Measurements from ENCODE around the gene CCDC33. TPM values are rescaled to one million over a fixed set of nuclear protein-coding genes. Genes with fewer than 3 reads are reported as not detected.

CCDC33 gene
- total RNA-seq, 1 donor from 2014 or later: 0.25 TPM

GRCh38 chr15:74297887-74298286 is 61.8 kb downstream of the CCDC33 start:
- Histone ChIP-seq H3K27me3 (ENCODE audit: control insufficient read depth, insufficient read depth, low read length) (peaks cover 48% of the 10 kb centered on the region), H3K36me3 (ENCODE audit: control insufficient read depth, insufficient read depth, low read length) (no peaks in the 10 kb centered on the region), H3K4me3 (ENCODE audit: low read depth, low read length) (no peak overlapping the region)
- DNase-seq (ENCODE audit: low read depth): no peak
- no peak for TF ChIP-seq CTCF (IDR thresholded peaks at IDR 0.05; ENCODE audit: insufficient read depth, low read length, poor library complexity, severe bottlenecking)

DNA sequence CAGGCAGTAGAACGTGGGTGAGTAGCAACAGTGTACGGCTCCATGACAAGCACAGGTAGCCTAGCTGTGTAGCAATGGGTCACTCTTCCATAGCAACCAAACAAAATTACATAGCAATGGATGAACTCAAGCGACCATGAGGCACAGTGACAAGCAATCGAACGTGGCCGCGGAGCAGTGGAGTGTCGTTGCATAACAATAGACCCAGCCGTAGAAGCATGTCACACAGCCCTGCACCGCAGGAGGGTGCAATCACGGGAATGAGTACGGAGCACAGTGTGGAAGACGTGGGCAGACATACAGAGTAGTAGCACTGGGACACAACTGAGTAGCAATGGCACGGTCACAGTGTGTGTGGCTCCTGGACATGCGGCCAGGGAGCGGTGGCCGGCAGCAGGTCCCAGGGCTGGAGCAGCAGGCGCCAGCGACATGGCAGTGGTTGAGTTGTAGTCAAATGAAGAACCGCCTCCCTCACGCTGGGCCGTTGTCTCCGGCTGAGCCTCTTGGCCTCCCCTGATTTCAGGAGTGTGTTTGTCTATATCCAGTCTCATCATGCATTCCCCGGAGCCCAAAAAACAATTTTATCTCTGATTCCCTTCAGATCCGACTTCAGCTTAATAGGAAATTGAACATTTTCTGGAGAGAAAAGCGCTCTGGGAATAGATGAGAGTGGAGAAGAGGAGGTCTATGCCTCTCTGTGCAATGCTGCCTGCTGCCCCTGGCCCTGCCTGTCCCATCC is 64.1 kb downstream of the CCDC33 start:
- H3K36me3 ChIP-seq (ENCODE audit: control insufficient read depth, insufficient read depth, low read length): no peaks in the 10 kb centered on the region
- peaks cover 63% of the 10 kb centered on the region for H3K27me3 ChIP-seq (ENCODE audit: control insufficient read depth, insufficient read depth, low read length)
- DNase-seq (ENCODE audit: low read depth): no peak
- no peak overlapping the region for H3K4me3 ChIP-seq (ENCODE audit: low read depth, low read length)
- TF ChIP-seq CTCF (IDR thresholded peaks at IDR 0.05; ENCODE audit: insufficient read depth, low read length, poor library complexity, severe bottlenecking): no peak

DNA sequence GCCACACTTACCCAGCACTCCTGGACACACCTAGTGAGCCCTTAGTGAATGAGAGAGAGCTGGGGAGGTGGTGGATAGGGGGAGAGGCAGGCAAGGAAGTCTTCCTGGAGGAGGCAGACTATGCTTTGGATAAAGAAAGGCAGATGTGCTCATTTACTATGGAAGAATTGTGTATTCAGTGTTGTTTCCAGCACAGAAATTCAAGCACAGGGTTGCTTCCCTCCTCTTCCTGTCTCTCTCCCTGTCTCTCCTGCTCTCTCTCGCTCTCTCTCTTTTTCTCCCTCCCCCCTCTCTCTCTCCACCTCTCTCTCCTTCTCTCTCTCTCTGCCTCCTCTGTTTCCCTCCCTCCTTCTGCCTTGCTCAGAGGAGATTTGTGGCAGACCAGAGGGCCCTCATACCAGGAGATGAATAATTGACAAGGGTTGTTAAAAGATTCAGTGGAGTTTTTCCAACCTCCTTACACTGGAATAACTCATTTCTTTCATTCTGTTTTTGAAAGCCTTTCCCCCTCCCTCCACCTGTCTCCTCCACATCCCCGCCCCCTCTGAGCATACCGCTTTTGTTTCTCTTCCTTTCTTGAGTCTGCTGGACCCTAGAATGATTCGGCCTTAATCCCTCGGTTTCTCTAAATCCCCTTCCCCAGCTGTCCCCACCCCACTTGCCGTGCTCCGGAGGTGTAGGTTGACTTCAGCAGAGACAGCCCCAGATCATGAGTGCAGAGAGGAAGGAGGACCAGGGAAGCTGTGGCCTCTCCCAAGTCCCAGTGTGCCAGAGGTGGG is 65.6 kb downstream of the CCDC33 start:
- H3K36me3 ChIP-seq (ENCODE audit: control insufficient read depth, insufficient read depth, low read length): no peaks in the 10 kb centered on the region
- DNase-seq (ENCODE audit: low read depth): no peak
- H3K4me3 ChIP-seq (ENCODE audit: low read depth, low read length): no peak overlapping the region
- no peak for TF ChIP-seq CTCF (IDR thresholded peaks at IDR 0.05; ENCODE audit: insufficient read depth, low read length, poor library complexity, severe bottlenecking)
- H3K27me3 ChIP-seq (ENCODE audit: control insufficient read depth, insufficient read depth, low read length): peaks cover 69% of the 10 kb centered on the region

DNA sequence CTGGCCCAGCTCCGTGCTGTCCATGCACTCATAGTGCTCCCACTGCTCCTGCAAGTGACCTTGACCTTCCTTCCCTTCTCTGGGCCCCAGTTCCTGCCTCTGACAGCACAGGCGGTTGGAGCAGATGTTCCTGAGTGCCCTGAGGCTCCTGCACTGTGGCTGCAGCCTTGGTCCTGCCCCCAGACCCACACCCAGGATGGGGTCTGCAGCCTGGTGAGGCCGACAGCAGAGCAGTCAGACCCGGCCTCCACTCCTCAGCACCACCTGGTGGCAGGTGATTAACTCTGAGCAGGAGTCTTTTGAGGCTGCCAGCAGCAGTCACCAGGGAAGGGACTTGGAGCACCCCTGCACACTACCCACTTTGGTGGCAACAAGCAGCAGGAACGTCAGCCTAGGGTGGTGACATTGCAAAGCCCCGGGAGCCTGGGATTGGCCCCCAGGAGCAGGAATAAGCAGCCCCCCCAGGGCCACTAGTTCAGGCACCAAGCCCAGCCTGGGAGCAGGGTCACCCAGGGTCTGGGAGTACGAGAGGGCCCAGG is 66.8 kb downstream of the CCDC33 start:
- Histone ChIP-seq H3K4me3 (ENCODE audit: low read depth, low read length) (no peak overlapping the region), H3K27me3 (ENCODE audit: control insufficient read depth, insufficient read depth, low read length) (peaks cover 72% of the 10 kb centered on the region), H3K36me3 (ENCODE audit: control insufficient read depth, insufficient read depth, low read length) (no peaks in the 10 kb centered on the region)
- TF ChIP-seq CTCF (IDR thresholded peaks at IDR 0.05; ENCODE audit: insufficient read depth, low read length, poor library complexity, severe bottlenecking): peak; percentile 70
- no peak for DNase-seq (ENCODE audit: low read depth)

- DNase-seq (ENCODE audit: low read depth): no peak
- H3K27me3 ChIP-seq (ENCODE audit: control insufficient read depth, insufficient read depth, low read length): peaks cover 76% of the 10 kb centered on the region
- no peak overlapping the region for H3K4me3 ChIP-seq (ENCODE audit: low read depth, low read length)
- no peaks in the 10 kb centered on the region for H3K36me3 ChIP-seq (ENCODE audit: control insufficient read depth, insufficient read depth, low read length)
- no peak for TF ChIP-seq CTCF (IDR thresholded peaks at IDR 0.05; ENCODE audit: insufficient read depth, low read length, poor library complexity, severe bottlenecking)
These were observed 67.7 kb downstream of the CCDC33 start for GRCh38 chr15:74303741-74304309.
